Liver (tissue), 3 donors: ENCODE data around the gene LCN10.

Experiments
- CTCF ChIP-seq: fragments of 150-350 bp; IDR thresholded peaks from 2 replicates; pipeline ENCODE4 v1.5.1; 2017; ENCODE audit warnings: improper control_type of control experiment, low read depth, low read length; ENCODE audit not compliant: missing input control
- HNF4A ChIP-seq, 2 donors: conservative IDR thresholded peaks; 2 replicates each; pipeline ENCODE4 v1.6.1; 2016; ENCODE audit warnings: antibody characterized with exemption in 2 of 2, mild to moderate bottlenecking in 2 of 2
- JUND ChIP-seq, 2 donors: IDR thresholded peaks; 2 replicates each; pipeline ENCODE4 v1.6.1; 2016; ENCODE audit warnings: antibody characterized with exemption in 2 of 2
- MAX ChIP-seq: IDR thresholded peaks from 2 replicates; pipeline ENCODE4 v1.6.1; 2016; ENCODE audit warnings: antibody characterized with exemption
- TF ChIP-seq, protein P1 (sequence below): IDR thresholded peaks from 2 replicates; pipeline ENCODE4 v1.6.1; 2016; ENCODE audit warnings: antibody characterized with exemption
- donor health status: healthy.
- donor health status: healthy.

- TF ChIP-seq, protein P1, sequence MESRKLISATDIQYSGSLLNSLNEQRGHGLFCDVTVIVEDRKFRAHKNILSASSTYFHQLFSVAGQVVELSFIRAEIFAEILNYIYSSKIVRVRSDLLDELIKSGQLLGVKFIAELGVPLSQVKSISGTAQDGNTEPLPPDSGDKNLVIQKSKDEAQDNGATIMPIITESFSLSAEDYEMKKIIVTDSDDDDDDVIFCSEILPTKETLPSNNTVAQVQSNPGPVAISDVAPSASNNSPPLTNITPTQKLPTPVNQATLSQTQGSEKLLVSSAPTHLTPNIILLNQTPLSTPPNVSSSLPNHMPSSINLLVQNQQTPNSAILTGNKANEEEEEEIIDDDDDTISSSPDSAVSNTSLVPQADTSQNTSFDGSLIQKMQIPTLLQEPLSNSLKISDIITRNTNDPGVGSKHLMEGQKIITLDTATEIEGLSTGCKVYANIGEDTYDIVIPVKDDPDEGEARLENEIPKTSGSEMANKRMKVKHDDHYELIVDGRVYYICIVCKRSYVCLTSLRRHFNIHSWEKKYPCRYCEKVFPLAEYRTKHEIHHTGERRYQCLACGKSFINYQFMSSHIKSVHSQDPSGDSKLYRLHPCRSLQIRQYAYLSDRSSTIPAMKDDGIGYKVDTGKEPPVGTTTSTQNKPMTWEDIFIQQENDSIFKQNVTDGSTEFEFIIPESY, result no peak
- TF ChIP-seq CTCF (no peak), MAX (no peak), JUND (IDR thresholded peaks at IDR 0.05) (no peak), HNF4A (conservative IDR thresholded peaks at IDR 0.05) (no peak)
These were observed 39.4 kb downstream of the LCN10 start for GRCh38 chr9:136703276-136703860.
